Measurements from ENCODE around the gene PTPN1.
"Not testable (repeated sequence)": the region's sequence is repeated elsewhere in the genome, so short reads cannot be mapped to it uniquely, and the experiment has no call there.

PTPN1 gene

GRCh38 chr20:50604451-50604850 is 94.3 kb downstream of the PTPN1 start:
- no peak for DNase-seq (ENCODE audit: low read depth in 1 of 2, low spot score in 1 of 2)

GRCh38 chr20:50605136-50605535 is 95.0 kb downstream of the PTPN1 start:
- no peak for DNase-seq (ENCODE audit: low read depth in 1 of 2, low spot score in 1 of 2)

- DNase-seq (ENCODE audit: low read depth in 1 of 2, low spot score in 1 of 2): no peak
Observed at GRCh38 chr20:50607436-50607835, 97.3 kb downstream of the PTPN1 start.

- no peak for DNase-seq (ENCODE audit: low read depth in 1 of 2, low spot score in 1 of 2)
Observed at GRCh38 chr20:50607850-50608749, 97.9 kb downstream of the PTPN1 start.

- DNase-seq (ENCODE audit: low read depth in 1 of 2, low spot score in 1 of 2): no peak
Observed at GRCh38 chr20:50608750-50609104, 98.5 kb downstream of the PTPN1 start.

GRCh38 chr20:50609438-50609989 is 99.3 kb downstream of the PTPN1 start:
- DNase-seq (ENCODE audit: low read depth in 1 of 2, low spot score in 1 of 2): no peak

GRCh38 chr20:50610212-50610718 is 100.1 kb downstream of the PTPN1 start:
- no peak for DNase-seq (ENCODE audit: low read depth in 1 of 2, low spot score in 1 of 2)

GRCh38 chr20:50611128-50611810 is 101.1 kb downstream of the PTPN1 start:
- DNase-seq (ENCODE audit: low read depth in 1 of 2, low spot score in 1 of 2): no peak

GRCh38 chr20:50613438-50614169 is 103.4 kb downstream of the PTPN1 start:
- no peak for DNase-seq (ENCODE audit: low read depth in 1 of 2, low spot score in 1 of 2)

GRCh38 chr20:50615407-50615806 is 105.2 kb downstream of the PTPN1 start:
- no peak for DNase-seq (ENCODE audit: low read depth in 1 of 2, low spot score in 1 of 2)

GRCh38 chr20:50617022-50617421 is 106.8 kb downstream of the PTPN1 start:
- DNase-seq (ENCODE audit: low read depth in 1 of 2, low spot score in 1 of 2): no peak

- DNase-seq (ENCODE audit: low read depth in 1 of 2, low spot score in 1 of 2): no peak
Observed at GRCh38 chr20:50618537-50618936, 108.4 kb downstream of the PTPN1 start.

GRCh38 chr20:50620459-50620858 is 110.3 kb downstream of the PTPN1 start:
- DNase-seq (ENCODE audit: low read depth in 1 of 2, low spot score in 1 of 2): not testable (repeated sequence)

- no peak for DNase-seq (ENCODE audit: low read depth in 1 of 2, low spot score in 1 of 2)
Observed at GRCh38 chr20:50621068-50621665, 111.0 kb downstream of the PTPN1 start.

- DNase-seq (ENCODE audit: low read depth in 1 of 2, low spot score in 1 of 2): no peak
Observed at GRCh38 chr20:50624351-50625016, 114.3 kb downstream of the PTPN1 start.

GRCh38 chr20:50625986-50626677 is 115.9 kb downstream of the PTPN1 start:
- no peak for DNase-seq (ENCODE audit: low read depth in 1 of 2, low spot score in 1 of 2)

- DNase-seq (ENCODE audit: low read depth in 1 of 2, low spot score in 1 of 2): no peak
Observed at GRCh38 chr20:50627747-50628146, 117.6 kb downstream of the PTPN1 start.

GRCh38 chr20:50628332-50628731 is 118.1 kb downstream of the PTPN1 start:
- DNase-seq (ENCODE audit: low read depth in 1 of 2, low spot score in 1 of 2): no peak

GRCh38 chr20:50628853-50629669 is 118.9 kb downstream of the PTPN1 start:
- no peak for DNase-seq (ENCODE audit: low read depth in 1 of 2, low spot score in 1 of 2)
